Motor neuron (in vitro differentiated cells): ENCODE data around the gene CD80. TPM values are rescaled to one million over a fixed set of nuclear protein-coding genes. Genes with fewer than 3 reads are reported as not detected.

Experiments used
- ATAC-seq, 8 experiments: fragments of 200-7000 bp; cut with Tn5 transposase; replicated peaks in 6 of 8; 2 replicates each; pipeline ENCODE4 v1.8.0; 2021; ENCODE audit warnings: mild to moderate bottlenecking in 8 of 8, moderate library complexity in 8 of 8
- H3K27ac ChIP-seq, 2 donors: fragments of 250-450 bp; sonication (Bioruptor Pico); 2 replicates each; pipeline ENCODE4 v1.9.0; 2021; ENCODE audit warnings: antibody characterized with exemption in 2 of 2, mild to moderate bottlenecking in 2 of 2, moderate library complexity in 1 of 2
- H3K4me1 ChIP-seq, 2 donors: fragments of 250-450 bp; sonication (Bioruptor Pico); replicated peaks in 1 of 2; 2 replicates each; pipeline ENCODE4 v1.6.1; 2021; ENCODE audit warnings: antibody characterized with exemption in 2 of 2, mild to moderate bottlenecking in 2 of 2, moderate library complexity in 1 of 2
- H3K4me3 ChIP-seq, 5 donors: fragments of 250-450 bp; sonication (Bioruptor Pico); 2 replicates each; pipeline ENCODE4 v1.9.0; 2021; ENCODE audit warnings: antibody characterized with exemption in 5 of 5, mild to moderate bottlenecking in 5 of 5, moderate library complexity in 4 of 5
- WGBS, 10 experiments: fragments of 450-650 bp; shearing (Covaris generic); methylation state at CpG; one replicate each; pipeline ENCODE4 v1.0.0; 2022; 5-methylcytosine and 5-hydroxymethylcytosine counted together
- in situ Hi-C, 9 experiments: fragments of 400-800 bp; cut with MboI; loops; one replicate each; pipeline ENCODE4 v1.15.0; 2021; ENCODE audit warnings: low sequenced_read_pairs in 9 of 9, low pct_unique_long_range_greater_than_20kb in 2 of 9; ENCODE audit not compliant: unreplicated experiment in 9 of 9
- total RNA-seq, 8 experiments: library from RNA; unstranded; fragments of 300-600 nt; gene quantifications; 2 replicates each; pipeline versions ENCODE4 v1.2.3 to v1.2.4, GENCODE V29; 2022

CD80 gene
- total RNA-seq, 8 experiments from 2014 or later: 0.14 to 0.66 (median 0.32) TPM; not detected in 2

GRCh38 chr3:119498186-119499011 is 61.0 kb downstream of the CD80 start, which contains the start of gene TIMMDC1:
TIMMDC1 (plus strand) TSS chr3:119498547; CDS start chr3:119498734, 187 bp downstream.
- ATAC-seq: peak; percentile 95 to 99 (median 98)
- peak within 1 kb of the TSS; percentile 87 to 95 for H3K27ac ChIP-seq
- peaks cover 12 to 21% of the 10 kb centered on the region in 2 donors for H3K4me1 ChIP-seq
- in situ Hi-C loops: no loop called here
- 0 to 2% (median 0%) methylated on average over 5 to 12 of the region's 58 CpGs; no CpG with 5 or more reads in 1 of the 10 experiments for WGBS, 10 experiments
- H3K4me3 ChIP-seq: peak within 1 kb of the TSS; percentile 72 to 100 (median 83)

GRCh38 chr3:119497820-119498185 is 61.6 kb downstream of the CD80 start:
- 0 to 6% (median 1%) methylated on average over 2 to 8 of the region's 8 CpGs; no CpG with 5 or more reads in 2 of the 10 experiments for WGBS, 10 experiments
- Histone ChIP-seq H3K4me3 (peak overlapping the region; percentile 72 to 100 (median 83)), H3K4me1 (peaks cover 12 to 21% of the 10 kb centered on the region in 2 donors), H3K27ac (peak overlapping the region; percentile 87 to 95)
- ATAC-seq: peak in 4 of 8 experiments; percentile 5 to 40 (median 26)
- in situ Hi-C loops: no loop called here

- no peak overlapping the region for H3K4me3 ChIP-seq
- peaks cover 5 to 12% of the 10 kb centered on the region in 2 donors for H3K4me1 ChIP-seq
- ATAC-seq: no peak
- H3K27ac ChIP-seq: no peak overlapping the region
- 58 to 100% (median 93%) methylated on average over 1 to 2 of the region's 2 CpGs; no CpG with 5 or more reads in 3 of the 10 experiments for WGBS, 10 experiments
- in situ Hi-C loops: no loop called here
These were observed 64.8 kb downstream of the CD80 start for GRCh38 chr3:119494597-119494996.

GRCh38 chr3:119492810-119493209 is 66.6 kb downstream of the CD80 start:
- in situ Hi-C loops: no loop called here
- no peak for ATAC-seq
- 67 to 100% (median 88%) methylated on average over 1 to 3 of the region's 3 CpGs; no CpG with 5 or more reads in 3 of the 10 experiments for WGBS, 10 experiments
- Histone ChIP-seq H3K27ac (no peak overlapping the region), H3K4me3 (no peak overlapping the region), H3K4me1 (peaks cover 0 to 7% of the 10 kb centered on the region in 2 donors)

GRCh38 chr3:119492128-119492527 is 67.3 kb downstream of the CD80 start:
- ATAC-seq: no peak
- in situ Hi-C loops: no loop called here
- Histone ChIP-seq H3K4me1 (peaks cover 0 to 1% of the 10 kb centered on the region in 2 donors), H3K27ac (no peak overlapping the region), H3K4me3 (no peak overlapping the region)
- WGBS, 10 experiments: 83 to 100% (median 100%) methylated on average over 1 to 2 of the region's 2 CpGs; no CpG with 5 or more reads in 1 of the 10 experiments

GRCh38 chr3:119490153-119490552 is 69.3 kb downstream of the CD80 start:
- no peak for ATAC-seq
- Histone ChIP-seq H3K4me3 (no peak overlapping the region), H3K27ac (no peak overlapping the region), H3K4me1 (no peaks in the 10 kb centered on the region)
- in situ Hi-C loops: no loop called here
- 88 to 100% (median 100%) methylated on average over 1 to 2 of the region's 2 CpGs; no CpG with 5 or more reads in 1 of the 10 experiments for WGBS, 10 experiments

- ATAC-seq: no peak
- WGBS, 10 experiments: 60 to 100% (median 91%) methylated on average over 1 to 2 of the region's 2 CpGs; no CpG with 5 or more reads in 1 of the 10 experiments
- in situ Hi-C loops: no loop called here
- no peak overlapping the region for H3K4me3 ChIP-seq
- H3K4me1 ChIP-seq: no peaks in the 10 kb centered on the region
- no peak overlapping the region for H3K27ac ChIP-seq
These were observed 73.9 kb downstream of the CD80 start for GRCh38 chr3:119485563-119485962.

GRCh38 chr3:119483101-119483500 is 76.3 kb downstream of the CD80 start:
- Histone ChIP-seq H3K4me1 (no peaks in the 10 kb centered on the region), H3K4me3 (no peak overlapping the region), H3K27ac (no peak overlapping the region)
- in situ Hi-C loops: no loop called here
- 25 to 100% (median 88%) methylated on average over 1 of the region's 1 CpG; no CpG with 5 or more reads in 1 of the 10 experiments for WGBS, 10 experiments
- ATAC-seq: no peak

GRCh38 chr3:119481079-119481478 is 78.3 kb downstream of the CD80 start:
- WGBS, 10 experiments: 67 to 100% (median 94%) methylated on average over 1 to 2 of the region's 2 CpGs; no CpG with 5 or more reads in 1 of the 10 experiments
- in situ Hi-C loops: no loop called here
- Histone ChIP-seq H3K4me3 (no peak overlapping the region), H3K4me1 (no peaks in the 10 kb centered on the region), H3K27ac (no peak overlapping the region)
- ATAC-seq: no peak

Other genes starting within 250 kb of the CD80 start
- 10 to 100 TPM; 10.6 to 27.5 (median 23.1) TPM for gene TMEM39A, start 96.0 kb downstream of the CD80 start, total RNA-seq
- gene POGLUT1, start 90.7 kb downstream of the CD80 start, total RNA-seq: 10 to 100 TPM; 10.8 to 18.8 (median 15.5) TPM
- 100 to 1,000 TPM in 1 of 8 experiments, 10 to 100 TPM in 7; 51.9 to 101 (median 75.1) TPM for gene TIMMDC1, start 61.1 kb downstream of the CD80 start, total RNA-seq
- gene ADPRH, start 19.9 kb upstream of the CD80 start, total RNA-seq: 1 to 10 TPM in 2 of 8 experiments, under 1 TPM in 6; 0.27 to 1.8 (median 0.63) TPM
- under 1 TPM in 1 of 8 experiments, not detected in 7; 0.93 TPM for gene PLA1A, start 38.3 kb upstream of the CD80 start, total RNA-seq
- 1 to 10 TPM in 5 of 8 experiments, under 1 TPM in 2, not detected in 1; 0.31 to 4.6 (median 1.4) TPM for gene POPDC2, start 101.0 kb upstream of the CD80 start, total RNA-seq
- 10 to 100 TPM; 46.4 to 71.4 (median 54.9) TPM for gene COX17, start 117.8 kb upstream of the CD80 start, total RNA-seq
- gene CFAP91, start 143.4 kb upstream of the CD80 start, total RNA-seq: 10 to 100 TPM in 3 of 8 experiments, 1 to 10 TPM in 3, under 1 TPM in 1, not detected in 1; 0.90 to 19.7 (median 6.4) TPM
- gene NR1I2, start 222.5 kb upstream of the CD80 start, total RNA-seq: under 1 TPM in 7 of 8 experiments, not detected in 1; 0.07 to 0.76 (median 0.33) TPM